ENCODE data around the gene PTBP1.
A peak's percentile ranks its signal among the peaks of the same experiment; 100 is the strongest.

The PTBP1 gene

GRCh38 chr19:796692-797527 lies at the start of gene PTBP1:
Gene PTBP1 (plus strand): TSS chr19:797452. CDS start chr19:797498, 46 bp downstream.
- peak within 1 kb of the TSS; percentile 92 for H3K4me3 ChIP-seq (ENCODE audit: low read length)
- TF ChIP-seq CTCF (conservative IDR thresholded peaks at IDR 0.05; ENCODE audit: low read depth, low read length): no peak
- DNase-seq (ENCODE audit: low read depth): peak; percentile 100

GRCh38 chr19:748274-748598 lies 49.0 kb upstream of the PTBP1 start:
- DNase-seq (ENCODE audit: low read depth): no peak
- no peak overlapping the region for H3K4me3 ChIP-seq (ENCODE audit: low read length)
- no peak for TF ChIP-seq CTCF (conservative IDR thresholded peaks at IDR 0.05; ENCODE audit: low read depth, low read length)

GRCh38 chr19:749811-750210 lies 47.4 kb upstream of the PTBP1 start:
- no peak overlapping the region for H3K4me3 ChIP-seq (ENCODE audit: low read length)
- DNase-seq (ENCODE audit: low read depth): no peak

GRCh38 chr19:750640-751423 lies 46.4 kb upstream of the PTBP1 start, which contains the start of gene MISP:
Gene MISP (plus strand): TSS chr19:751112. CDS start chr19:756947, 5,835 bp downstream.
- H3K4me3 ChIP-seq (ENCODE audit: low read length): no peak within 1 kb of the TSS
- no peak for DNase-seq (ENCODE audit: low read depth)
- TF ChIP-seq CTCF (conservative IDR thresholded peaks at IDR 0.05; ENCODE audit: low read depth, low read length): no peak

More at GRCh38 chr19:749811-750210, 47.4 kb upstream of the PTBP1 start:
- no peak for TF ChIP-seq CTCF (conservative IDR thresholded peaks at IDR 0.05; ENCODE audit: low read depth, low read length)

- no peak for DNase-seq (ENCODE audit: low read depth)
- TF ChIP-seq CTCF (conservative IDR thresholded peaks at IDR 0.05; ENCODE audit: low read depth, low read length): no peak
- no peak overlapping the region for H3K4me3 ChIP-seq (ENCODE audit: low read length)
Observed at GRCh38 chr19:751501-752341, 45.5 kb upstream of the PTBP1 start.

- no peak for TF ChIP-seq CTCF (conservative IDR thresholded peaks at IDR 0.05; ENCODE audit: low read depth, low read length)
- no peak for DNase-seq (ENCODE audit: low read depth)
- no peak overlapping the region for H3K4me3 ChIP-seq (ENCODE audit: low read length)
Observed at GRCh38 chr19:752652-753517, 44.4 kb upstream of the PTBP1 start.
